ENCODE results near the gene NGB.
"Not testable (repeated sequence)": the region's sequence is repeated elsewhere in the genome, so short reads cannot be mapped to it uniquely, and the experiment has no call there.

NGB gene

DNA sequence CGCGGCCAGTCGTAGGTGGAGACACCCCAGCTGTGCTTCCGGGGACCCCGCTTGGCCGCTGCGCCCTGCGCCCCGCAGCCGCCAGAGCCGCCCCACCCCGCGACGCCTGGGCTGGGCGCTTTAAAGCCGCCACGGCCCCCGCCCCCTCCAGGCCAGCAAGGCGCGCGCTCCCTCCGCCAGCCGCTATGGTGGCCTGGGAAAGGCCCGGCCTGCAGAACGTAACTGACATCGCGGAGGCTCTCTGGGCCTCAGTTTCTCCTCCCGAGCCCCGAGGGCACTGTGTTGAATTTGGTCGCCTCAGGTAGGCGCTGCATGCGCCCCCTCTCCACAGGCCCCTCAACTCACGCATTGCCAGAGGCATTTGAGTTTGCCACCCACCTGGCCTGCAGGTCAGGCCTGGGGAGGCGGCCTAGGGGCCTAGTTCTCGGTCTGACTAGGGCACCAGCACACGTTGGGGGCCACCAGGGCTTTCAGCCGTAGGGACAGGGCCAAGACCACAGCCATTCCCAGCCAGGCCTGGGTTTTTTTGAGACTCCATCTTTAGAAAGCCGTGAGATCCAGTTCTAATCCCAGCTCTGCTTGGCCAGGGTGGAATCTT, at the start of gene NGB:
NGB (minus strand) TSS at position 94 of the 598 bp plus-strand sequence. CDS start 269 bp downstream, outside the sequence.
- DNase-seq: no peak

GRCh38 chr14:77320238-77320935, 49.4 kb upstream of the NGB start, which contains the start of gene POMT2:
POMT2 (minus strand) TSS chr14:77320883; CDS start chr14:77320681, 202 bp downstream.
- peak; percentile 70 to 88 (median 82) for DNase-seq

- DNase-seq: no peak
Observed at GRCh38 chr14:77319422-77319821, 48.4 kb upstream of the NGB start.

DNA sequence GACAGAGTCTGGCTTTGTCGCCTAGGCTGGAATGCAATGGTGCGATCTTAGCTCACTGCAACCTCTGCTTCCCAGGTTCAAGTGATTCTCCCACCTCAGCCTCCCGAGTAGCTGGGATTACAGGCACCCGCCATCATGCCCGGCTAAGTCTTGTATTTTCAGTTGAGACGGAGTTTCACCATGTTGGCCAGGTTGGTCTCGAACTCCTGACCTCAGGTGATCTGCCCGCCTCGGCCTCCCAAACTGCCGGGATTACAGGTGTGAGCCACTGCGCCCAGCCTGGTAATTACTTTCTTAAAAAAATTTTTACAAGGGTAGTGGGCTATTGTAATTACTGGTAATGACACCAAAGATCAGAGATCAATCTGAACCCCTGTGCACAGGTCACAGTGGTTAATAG, 47.8 kb upstream of the NGB start:
- not testable (repeated sequence) for DNase-seq

DNA sequence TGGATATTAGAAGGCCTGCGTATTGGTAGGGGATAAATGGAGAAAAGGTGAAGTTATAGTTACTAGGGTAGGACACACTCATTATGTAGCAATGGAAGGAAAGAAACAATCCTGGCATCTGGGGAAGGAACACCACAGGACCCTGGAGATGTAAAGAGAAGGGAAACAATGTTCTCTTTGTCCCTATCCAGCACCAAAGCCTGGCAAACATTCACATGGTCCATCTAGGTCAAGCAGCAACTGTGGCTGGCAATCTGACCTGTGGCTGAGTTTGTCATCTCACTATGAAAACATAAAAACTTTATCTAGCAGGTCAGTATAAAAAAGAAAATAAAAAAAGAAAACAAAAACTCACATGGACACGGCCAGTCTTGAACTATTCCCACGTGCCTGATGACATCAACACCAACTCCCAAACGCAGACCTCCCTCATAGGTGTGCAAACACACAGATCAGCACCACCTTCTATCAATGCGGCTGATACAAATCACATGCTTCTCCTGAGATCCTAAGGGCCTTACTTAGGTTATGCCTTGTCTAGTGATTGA, 47.1 kb upstream of the NGB start:
- no peak for DNase-seq

- no peak for DNase-seq
Observed at GRCh38 chr14:77316872-77317301, 45.9 kb upstream of the NGB start.

DNA sequence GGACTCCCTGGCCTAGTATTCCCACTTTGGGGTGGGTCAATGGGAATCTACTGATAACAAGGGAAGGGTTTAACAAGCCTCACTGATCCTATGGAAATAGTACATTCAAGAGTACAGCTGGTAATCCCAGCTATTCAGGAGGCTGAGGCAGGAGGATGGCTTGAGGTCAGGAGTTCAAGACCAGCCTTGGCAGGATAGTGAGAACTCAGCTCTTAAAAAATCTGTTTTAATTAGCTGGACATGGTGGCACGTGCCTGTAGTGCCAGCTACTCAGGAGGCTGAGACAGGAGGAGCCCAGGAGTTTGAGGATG, 45.1 kb upstream of the NGB start:
- DNase-seq: no peak

- no peak for DNase-seq
Observed at GRCh38 chr14:77314539-77315457, 43.8 kb upstream of the NGB start.

DNA sequence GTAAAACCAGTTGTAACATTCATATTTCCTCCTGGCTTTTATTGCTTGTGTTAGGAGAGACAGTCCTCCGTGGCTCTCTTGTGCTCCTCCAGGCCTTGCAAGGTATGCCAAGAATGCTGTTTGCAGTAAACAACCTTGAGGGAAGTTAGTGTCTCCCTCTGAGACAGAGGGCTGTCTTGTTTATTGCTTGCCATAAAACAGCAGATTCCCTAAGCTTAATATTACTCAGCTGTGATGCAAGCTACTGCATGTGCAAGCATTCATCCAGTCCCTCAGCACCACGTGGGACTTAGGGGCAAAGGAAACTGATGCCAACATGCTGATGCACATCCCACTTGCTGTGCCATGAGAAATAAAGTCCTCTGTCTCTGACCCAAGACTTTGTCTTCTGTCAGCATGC, 43.0 kb upstream of the NGB start:
- no peak for DNase-seq

DNA sequence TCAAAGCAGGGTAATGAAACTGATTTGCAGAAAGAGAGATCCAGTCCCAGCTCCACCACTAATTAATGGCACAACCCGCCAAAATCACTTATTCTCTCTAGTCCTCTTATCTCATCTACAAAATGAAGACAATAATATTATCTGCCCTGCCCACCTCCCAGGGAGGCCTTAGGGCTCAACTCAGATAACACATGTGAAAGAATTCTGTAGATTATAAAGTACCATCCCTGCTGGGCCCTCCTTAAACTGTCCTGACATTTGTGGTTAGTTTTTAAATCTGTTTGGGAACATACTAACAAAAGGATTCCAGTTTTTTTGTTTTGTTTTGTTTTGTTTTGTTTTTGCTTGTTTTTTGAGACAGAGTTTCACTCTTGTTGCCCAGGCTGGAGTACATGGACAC, 42.4 kb upstream of the NGB start:
- DNase-seq: no peak

GRCh38 chr14:77311217-77311616, 40.2 kb upstream of the NGB start:
- no peak for DNase-seq

- DNase-seq: no peak
Observed at GRCh38 chr14:77310026-77310425, 39.0 kb upstream of the NGB start.

- DNase-seq: no peak
Observed at GRCh38 chr14:77309131-77309530, 38.1 kb upstream of the NGB start.

DNA sequence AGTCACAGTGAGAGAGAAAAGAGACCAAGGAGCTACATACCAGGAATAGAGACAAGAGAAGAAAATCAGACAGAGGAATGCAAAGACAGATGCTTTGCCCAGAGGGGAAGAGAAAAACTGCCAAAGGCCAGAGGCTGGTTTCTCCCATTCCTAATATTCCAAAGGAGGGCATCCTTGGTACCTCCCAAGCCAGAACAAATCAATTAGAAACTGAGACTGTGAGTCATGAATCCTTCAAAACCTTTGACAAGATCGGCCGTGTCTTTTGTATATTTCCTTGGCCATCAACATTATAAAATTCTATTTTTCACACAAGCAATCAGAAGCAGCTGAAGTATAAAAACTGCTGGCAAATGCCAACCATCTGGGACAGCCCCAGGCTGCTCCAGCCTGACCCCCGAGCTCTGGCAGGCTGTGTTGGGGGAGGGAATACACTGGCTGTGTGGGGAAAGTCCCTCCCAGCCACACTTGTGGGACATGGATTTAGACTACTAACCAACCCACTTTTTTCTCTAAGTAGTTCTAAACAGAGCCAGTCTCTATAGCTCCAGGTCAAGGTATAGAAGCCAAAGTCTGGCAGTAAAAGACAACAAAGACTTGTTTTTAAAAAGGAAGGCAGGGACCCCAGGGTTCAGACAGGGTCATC, 36.0 kb upstream of the NGB start:
- DNase-seq: no peak

GRCh38 chr14:77306416-77306815, 35.4 kb upstream of the NGB start:
- DNase-seq: no peak

- no peak for DNase-seq
Observed at GRCh38 chr14:77305696-77306095, 34.7 kb upstream of the NGB start.

DNA sequence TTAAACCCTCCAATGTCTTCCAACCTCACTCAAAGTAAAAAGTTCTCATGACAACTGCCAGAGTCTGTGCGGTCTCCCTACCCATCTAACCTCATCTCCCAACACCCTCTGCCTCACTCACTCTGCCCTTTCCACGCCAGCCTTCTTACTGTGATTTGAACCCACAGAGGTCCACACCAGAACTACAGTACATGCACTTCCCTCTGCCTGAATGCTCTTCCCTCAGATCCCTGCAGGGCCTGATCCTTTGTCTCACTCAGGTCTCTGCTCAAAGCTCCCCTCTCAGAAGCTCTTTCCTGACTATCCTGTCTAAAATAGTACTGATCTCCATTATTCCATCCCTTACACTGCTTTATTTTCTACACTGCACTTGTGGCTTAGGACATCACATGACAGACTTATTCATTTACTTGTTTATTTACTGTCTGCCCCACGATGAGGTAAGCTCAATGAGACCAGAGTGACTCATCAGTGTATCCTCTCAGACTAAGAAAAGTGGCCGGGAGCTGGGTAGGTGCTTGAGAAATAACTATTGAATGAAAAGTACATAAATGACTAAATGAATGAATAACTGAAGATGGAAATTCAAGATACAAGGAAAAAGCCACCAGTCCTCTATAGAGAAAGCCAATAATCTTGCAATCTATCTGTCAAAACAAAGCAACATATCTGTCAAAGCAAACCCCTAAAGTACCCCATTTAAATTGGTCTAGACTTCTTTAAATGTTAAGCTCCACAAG, 32.6 kb upstream of the NGB start:
- DNase-seq: no peak

GRCh38 chr14:77302926-77303325, 31.9 kb upstream of the NGB start:
- no peak for DNase-seq

DNA sequence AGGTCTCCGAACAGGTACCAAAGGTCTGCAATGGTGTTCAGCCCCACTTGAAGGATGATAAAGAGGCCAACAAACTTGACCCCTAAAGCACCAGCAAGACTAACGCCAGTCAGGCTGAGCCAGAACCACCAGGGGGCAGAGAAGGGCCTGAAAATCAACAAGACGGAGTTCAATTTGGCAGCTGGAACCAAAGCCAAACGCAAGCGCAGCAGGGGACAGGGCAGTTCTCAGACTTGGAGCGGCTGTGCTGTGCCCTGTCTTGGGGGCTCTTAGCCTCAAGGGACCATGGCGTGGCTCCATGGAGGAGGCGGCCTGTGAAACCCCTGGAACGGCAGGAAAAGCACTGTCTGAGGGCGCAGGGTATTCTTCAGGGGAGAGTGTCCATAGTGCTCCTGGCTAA, 30.1 kb upstream of the NGB start:
- peak in 2 of 4 experiments; percentile 15 to 30 for DNase-seq

- DNase-seq: no peak
Observed at GRCh38 chr14:77299771-77300170, 28.8 kb upstream of the NGB start.

- DNase-seq: no peak
Observed at GRCh38 chr14:77296906-77297305, 25.9 kb upstream of the NGB start.

DNA sequence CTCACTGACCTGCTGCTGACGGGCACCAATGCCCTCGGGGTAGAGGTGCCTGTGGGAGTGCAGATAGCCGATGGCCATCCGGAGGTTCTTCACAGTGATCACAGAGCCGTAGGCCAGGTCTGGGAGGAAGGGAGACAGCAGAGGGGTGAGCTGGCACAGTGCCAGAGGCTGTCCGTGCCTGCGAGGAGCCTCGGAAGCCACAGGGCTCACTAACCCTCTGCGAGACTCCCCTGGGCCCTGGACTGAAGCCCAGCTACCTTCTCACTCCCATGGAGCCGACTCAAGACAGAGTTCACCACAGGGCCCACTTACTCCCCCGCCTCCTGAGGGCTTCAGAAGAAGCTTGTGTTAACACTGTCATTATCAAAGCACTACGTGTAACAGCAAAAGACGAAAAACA, 25.1 kb upstream of the NGB start:
- no peak for DNase-seq

Measured in activated naive CD4-positive, alpha-beta T cell (primary cell).